Ishikawa (cell line): ENCODE data around the gene RBM34.

Source experiments
- CEBPB ChIP-seq: IDR thresholded peaks from 2 replicates; pipeline ENCODE4 v1.6.1; 2012
- CREB1 ChIP-seq: IDR thresholded peaks from 2 replicates; pipeline ENCODE4 v1.6.1; 2012; ENCODE audit warnings: low read depth
- EGR1 ChIP-seq: IDR thresholded peaks from 2 replicates; pipeline ENCODE4 v1.6.1; 2012
- EP300 ChIP-seq: IDR thresholded peaks from 2 replicates; pipeline ENCODE4 v1.6.1; 2012; ENCODE audit warnings: borderline replicate concordance
- FOXM1 ChIP-seq: IDR thresholded peaks from 2 replicates; pipeline ENCODE4 v1.6.1; 2012; ENCODE audit warnings: low read depth, borderline replicate concordance
- NFIC ChIP-seq: IDR thresholded peaks from 2 replicates; pipeline ENCODE4 v1.6.1; 2012
- RAD21 ChIP-seq: IDR thresholded peaks from 2 replicates; pipeline ENCODE4 v1.6.1; 2012; ENCODE audit warnings: low read depth
- REST ChIP-seq: IDR thresholded peaks from 2 replicates; pipeline ENCODE4 v1.6.1; 2012; ENCODE audit warnings: low read depth, mild to moderate bottlenecking
- TAF1 ChIP-seq: IDR thresholded peaks from 2 replicates; pipeline ENCODE4 v1.6.1; 2012; ENCODE audit warnings: low read depth, mild to moderate bottlenecking
- TCF12 ChIP-seq: IDR thresholded peaks from 2 replicates; pipeline ENCODE4 v1.6.1; 2012; ENCODE audit warnings: low read depth
- TEAD4 ChIP-seq: IDR thresholded peaks from 2 replicates; pipeline ENCODE4 v1.6.1; 2012
- USF1 ChIP-seq: IDR thresholded peaks from 2 replicates; pipeline ENCODE4 v1.6.1; 2012
- YY1 ChIP-seq: IDR thresholded peaks from 2 replicates; pipeline ENCODE4 v1.6.1; 2012; ENCODE audit warnings: low read depth
- ZBTB7A ChIP-seq: IDR thresholded peaks from 2 replicates; pipeline ENCODE4 v1.6.1; 2012; ENCODE audit warnings: low read depth
- TF ChIP-seq, protein P1 (sequence below): IDR thresholded peaks from 2 replicates; pipeline ENCODE4 v1.6.1; 2012

RBM34 gene

DNA sequence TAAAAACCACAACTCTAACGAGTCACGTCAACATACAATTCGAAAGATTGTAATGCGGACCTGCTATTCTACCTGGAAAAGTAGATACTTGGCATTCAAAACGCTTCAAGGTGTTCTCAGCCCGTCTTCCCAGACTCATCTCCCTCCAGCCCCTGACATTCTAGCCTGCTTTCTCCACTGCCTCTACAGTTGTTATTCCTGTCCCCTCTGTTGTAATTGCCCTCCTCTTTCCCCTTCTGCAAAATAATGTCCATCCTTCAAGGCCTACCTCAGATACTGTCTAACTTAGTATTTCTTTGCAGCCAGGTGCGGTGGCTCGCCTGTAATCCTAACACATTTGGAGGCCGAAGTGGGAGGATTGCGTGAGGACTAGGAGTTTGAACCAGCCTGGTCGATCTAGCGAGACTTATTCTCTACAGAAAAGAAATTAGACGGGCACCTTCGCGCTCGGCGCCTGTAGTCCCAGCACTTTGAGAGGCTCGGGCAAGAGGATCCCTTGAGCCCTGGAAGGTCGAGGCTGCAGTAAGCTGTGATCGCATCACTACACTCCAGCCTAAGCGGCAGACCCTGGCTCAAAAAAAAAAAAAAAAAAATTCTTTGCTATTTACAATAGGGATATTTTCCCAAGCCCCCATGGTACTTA, 756 bp upstream of the RBM34 start:
- TF ChIP-seq CREB1 (no peak), YY1 (no peak), TEAD4 (no peak), NFIC (no peak), USF1 (no peak), ZBTB7A (no peak), EGR1 (no peak), RAD21 (no peak), TAF1 (no peak), FOXM1 (no peak), REST (no peak), CEBPB (no peak), EP300 (no peak), TCF12 (no peak)
- TF ChIP-seq, protein P1, sequence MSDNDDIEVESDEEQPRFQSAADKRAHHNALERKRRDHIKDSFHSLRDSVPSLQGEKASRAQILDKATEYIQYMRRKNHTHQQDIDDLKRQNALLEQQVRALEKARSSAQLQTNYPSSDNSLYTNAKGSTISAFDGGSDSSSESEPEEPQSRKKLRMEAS, result no peak

GRCh38 chr1:235160383-235160956, 580 bp downstream of the RBM34 start:
- no peak for TF ChIP-seq NFIC

- TF ChIP-seq EGR1 (no peak), TAF1 (no peak), FOXM1 (no peak), RAD21 (no peak), EP300 (no peak), YY1 (no peak), CREB1 (no peak), NFIC (no peak), USF1 (no peak), CEBPB (no peak), TEAD4 (no peak), TCF12 (no peak), ZBTB7A (no peak), REST (no peak)
- TF ChIP-seq, protein P1, result no peak
Measured at GRCh38 chr1:235158680-235159079, 2.4 kb downstream of the RBM34 start.

DNA sequence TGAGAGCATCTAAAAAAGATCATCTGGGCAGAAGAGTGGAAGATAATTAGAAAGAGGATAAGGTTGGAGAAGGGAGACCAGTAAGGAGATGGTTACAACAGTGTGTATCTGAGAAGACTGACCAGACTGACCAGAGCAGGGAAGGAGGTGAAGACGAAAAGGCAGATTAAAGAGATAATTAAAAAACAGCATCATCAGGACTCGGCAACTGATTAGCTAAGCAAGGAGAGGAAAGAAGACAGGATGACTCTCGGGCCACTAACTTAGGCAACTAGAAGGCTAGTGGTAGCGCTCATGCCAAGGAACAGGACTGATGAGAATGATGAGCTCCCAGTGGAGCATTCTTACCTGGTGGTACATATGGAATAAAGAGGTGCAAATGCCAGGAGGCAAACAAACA, 3.9 kb downstream of the RBM34 start:
- TF ChIP-seq CREB1, result no peak
- TF ChIP-seq FOXM1, result no peak
- no peak for TF ChIP-seq TEAD4
- no peak for TF ChIP-seq RAD21
- TF ChIP-seq, protein P1, result no peak
- no peak for TF ChIP-seq CEBPB
- no peak for TF ChIP-seq REST
- no peak for TF ChIP-seq ZBTB7A
- no peak for TF ChIP-seq YY1
- TF ChIP-seq EGR1, result no peak
- no peak for TF ChIP-seq NFIC
- TF ChIP-seq TAF1, result no peak
- TF ChIP-seq TCF12, result no peak
